Activated T-cell treated with anti-CD3 and anti-CD28 coated beads, Interleukin-2, amount 50 U/mL, for 72 hours (primary cell): ENCODE data around the gene MTIF2. TPM values are rescaled to one million over a fixed set of nuclear protein-coding genes. Genes with fewer than 3 reads are reported as not detected.
"Not testable (repeated sequence)": the region's sequence is repeated elsewhere in the genome, so short reads cannot be mapped to it uniquely, and the experiment has no call there.

Experiments used
- ATAC-seq, 2 donors: fragments of 150-1000 bp; cut with Tn5 transposase; replicated peaks in 1 of 2; 2 replicates each; pipeline ENCODE4 v1.10.0; 2021; ENCODE audit warnings: moderate library complexity in 2 of 2, mild to moderate bottlenecking in 1 of 2
- DNase-seq, 2 donors: peaks; one replicate each; pipeline ENCODE4 v3.0.0; 2021 to 2022; ENCODE audit warnings: mixed read lengths in 1 of 2
- H3K27ac Mint-ChIP-seq: one replicate; pipeline ENCODE4 v1.8.0; 2022; ENCODE audit warnings: mild to moderate bottlenecking, moderate library complexity, mixed read lengths
- H3K27me3 Mint-ChIP-seq: one replicate; pipeline ENCODE4 v1.8.0; 2022; ENCODE audit warnings: low read depth, mixed read lengths
- H3K36me3 Mint-ChIP-seq, 2 donors: one replicate each; pipeline ENCODE4 v1.8.0; 2022; ENCODE audit warnings: mixed read lengths in 2 of 2, mild to moderate bottlenecking in 1 of 2; ENCODE audit not compliant: insufficient read depth in 2 of 2
- H3K4me1 Mint-ChIP-seq: one replicate; pipeline ENCODE4 v1.8.0; 2022; ENCODE audit warnings: low read depth, mixed read lengths
- H3K4me3 Mint-ChIP-seq, 2 donors: one replicate each; pipeline ENCODE4 v1.8.0; 2022; ENCODE audit warnings: mild to moderate bottlenecking in 2 of 2, mixed read lengths in 2 of 2, moderate library complexity in 2 of 2
- H3K9me3 Mint-ChIP-seq, 2 donors: one replicate each; pipeline ENCODE4 v1.8.0; 2022; ENCODE audit warnings: mixed read lengths in 2 of 2
- total RNA-seq, 2 donors: library from RNA; stranded (reverse); gene quantifications; one replicate each; pipeline ENCODE4 v1.2.3, GENCODE V29; 2022

Gene MTIF2
- total RNA-seq, 2 donors from 2014 or later = 49.8 to 55.7 TPM

- peaks cover 12 to 36% of the 10 kb centered on the region in 2 donors for H3K36me3 Mint-ChIP-seq
- no peaks in the 10 kb centered on the region for H3K27me3 Mint-ChIP-seq
- no peak for DNase-seq
- ATAC-seq = no peak
- peak overlapping the region; percentile 95 to 99 for H3K4me3 Mint-ChIP-seq
- no peaks in the 10 kb centered on the region for H3K9me3 Mint-ChIP-seq
- peak overlapping the region; percentile 99 for H3K27ac Mint-ChIP-seq
- H3K4me1 Mint-ChIP-seq = peaks cover 58% of the 10 kb centered on the region
Measured at GRCh38 chr2:55233658-55233940, 35.4 kb downstream of the MTIF2 start.

GRCh38 chr2:55232863-55233657 lies 36.0 kb downstream of the MTIF2 start:
- no peaks in the 10 kb centered on the region for H3K9me3 Mint-ChIP-seq
- peaks cover 13 to 36% of the 10 kb centered on the region in 2 donors for H3K36me3 Mint-ChIP-seq

GRCh38 chr2:55232084-55232862 lies 36.8 kb downstream of the MTIF2 start, which contains the start of the genes CLHC1 and RPS27A:
TSS of gene CLHC1 (minus strand) at chr2:55232293. CDS start at chr2:55222411, 9,882 bp downstream.
TSS of gene RPS27A (plus strand) at chr2:55232688. CDS start at chr2:55232825, 137 bp downstream.
- Mint-ChIP-seq H3K4me3 (peak within 1 kb of the TSS; percentile 95 to 99), H3K4me1 (peaks cover 70% of the 10 kb centered on the region), H3K27me3 (no peaks in the 10 kb centered on the region), H3K36me3 (peaks cover 16 to 36% of the 10 kb centered on the region in 2 donors), H3K9me3 (no peaks in the 10 kb centered on the region), H3K27ac (peak within 1 kb of the TSS; percentile 99)
- DNase-seq = peak; percentile 94
- peak; percentile 86 to 87 for ATAC-seq

More at GRCh38 chr2:55232863-55233657, 36.0 kb downstream of the MTIF2 start:
- DNase-seq = peak; percentile 63 to 71
- peak overlapping the region; percentile 99 for H3K27ac Mint-ChIP-seq
- peaks cover 64% of the 10 kb centered on the region for H3K4me1 Mint-ChIP-seq
- no peaks in the 10 kb centered on the region for H3K27me3 Mint-ChIP-seq
- peak overlapping the region; percentile 95 to 99 for H3K4me3 Mint-ChIP-seq
- peak; percentile 45 to 56 for ATAC-seq

- peak in 1 of 2 donors; percentile 18 for ATAC-seq
Measured at GRCh38 chr2:55231546-55232083, 37.4 kb downstream of the MTIF2 start.

GRCh38 chr2:55230551-55230950 lies 38.5 kb downstream of the MTIF2 start:
- peak overlapping the region; percentile 99 for H3K27ac Mint-ChIP-seq
- DNase-seq (no peak), ATAC-seq (no peak)
- no peaks in the 10 kb centered on the region for H3K9me3 Mint-ChIP-seq
- H3K27me3 Mint-ChIP-seq = no peaks in the 10 kb centered on the region
- H3K36me3 Mint-ChIP-seq = peaks cover 16 to 31% of the 10 kb centered on the region in 2 donors
- peak overlapping the region; percentile 95 to 99 for H3K4me3 Mint-ChIP-seq
- peaks cover 67% of the 10 kb centered on the region for H3K4me1 Mint-ChIP-seq

More at GRCh38 chr2:55231546-55232083, 37.4 kb downstream of the MTIF2 start:
- Mint-ChIP-seq H3K4me1 (peaks cover 70% of the 10 kb centered on the region), H3K27ac (peak overlapping the region; percentile 99), H3K27me3 (no peaks in the 10 kb centered on the region), H3K36me3 (peaks cover 16 to 36% of the 10 kb centered on the region in 2 donors), H3K9me3 (no peaks in the 10 kb centered on the region), H3K4me3 (peak overlapping the region; percentile 95 to 99)
- DNase-seq = no peak

- no peak overlapping the region for H3K27ac Mint-ChIP-seq
- ATAC-seq (no peak), DNase-seq (no peak)
- no peaks in the 10 kb centered on the region for H3K9me3 Mint-ChIP-seq
- H3K36me3 Mint-ChIP-seq = peaks cover 12 to 21% of the 10 kb centered on the region in 2 donors
- H3K4me1 Mint-ChIP-seq = peaks cover 54% of the 10 kb centered on the region
- H3K4me3 Mint-ChIP-seq = no peak overlapping the region
- H3K27me3 Mint-ChIP-seq = no peaks in the 10 kb centered on the region
Measured at GRCh38 chr2:55229221-55229620, 39.8 kb downstream of the MTIF2 start.

- no peaks in the 10 kb centered on the region for H3K27me3 Mint-ChIP-seq
- DNase-seq (no peak), ATAC-seq (no peak)
- peak overlapping the region; percentile 13 to 50 for H3K4me3 Mint-ChIP-seq
- peaks cover 44% of the 10 kb centered on the region for H3K4me1 Mint-ChIP-seq
- no peaks in the 10 kb centered on the region for H3K9me3 Mint-ChIP-seq
- H3K27ac Mint-ChIP-seq = peak overlapping the region; percentile 33
- H3K36me3 Mint-ChIP-seq = peaks cover 10 to 13% of the 10 kb centered on the region in 2 donors
Measured at GRCh38 chr2:55228226-55228563, 40.8 kb downstream of the MTIF2 start.

- Mint-ChIP-seq H3K4me1 (peaks cover 47% of the 10 kb centered on the region), H3K4me3 (peak overlapping the region; percentile 13 to 50), H3K27ac (peak overlapping the region; percentile 33)
- not testable (repeated sequence) for H3K27me3 Mint-ChIP-seq, DNase-seq, H3K9me3 Mint-ChIP-seq, H3K36me3 Mint-ChIP-seq, ATAC-seq
Measured at GRCh38 chr2:55227437-55228225, 41.4 kb downstream of the MTIF2 start.

- Mint-ChIP-seq H3K27me3 (no peaks in the 10 kb centered on the region), H3K4me1 (peaks cover 57% of the 10 kb centered on the region), H3K9me3 (no peaks in the 10 kb centered on the region), H3K27ac (no peak overlapping the region), H3K36me3 (peaks cover 2 to 4% of the 10 kb centered on the region in 2 donors), H3K4me3 (no peak overlapping the region)
- ATAC-seq (no peak), DNase-seq (no peak)
Measured at GRCh38 chr2:55225481-55226020, 43.5 kb downstream of the MTIF2 start.

GRCh38 chr2:55224761-55225261 lies 44.2 kb downstream of the MTIF2 start:
- Mint-ChIP-seq H3K9me3 (no peaks in the 10 kb centered on the region), H3K27ac (no peak overlapping the region)

GRCh38 chr2:55223958-55224760 lies 44.9 kb downstream of the MTIF2 start:
- Mint-ChIP-seq H3K4me3 (peak overlapping the region; percentile 79 to 85), H3K9me3 (no peaks in the 10 kb centered on the region), H3K4me1 (peaks cover 52% of the 10 kb centered on the region), H3K36me3 (peaks cover 1 to 4% of the 10 kb centered on the region in 2 donors), H3K27me3 (no peaks in the 10 kb centered on the region), H3K27ac (peak overlapping the region; percentile 85)
- no peak for DNase-seq
- no peak for ATAC-seq

More at GRCh38 chr2:55224761-55225261, 44.2 kb downstream of the MTIF2 start:
- DNase-seq (no peak), ATAC-seq (no peak)
- peaks cover 2 to 4% of the 10 kb centered on the region in 2 donors for H3K36me3 Mint-ChIP-seq
- H3K4me3 Mint-ChIP-seq = no peak overlapping the region
- no peaks in the 10 kb centered on the region for H3K27me3 Mint-ChIP-seq
- H3K4me1 Mint-ChIP-seq = peaks cover 57% of the 10 kb centered on the region
